Mammary epithelial cell (primary cell): ENCODE results near the gene CLMP.

ENCODE experiments used
- EZH2 ChIP-seq: IDR thresholded peaks from 2 replicates; pipeline ENCODE4 v1.6.1; 2012; ENCODE audit warnings: low read length, inconsistent platforms, borderline replicate concordance
- TF ChIP-seq, protein P1 (sequence below), 2 donors: IDR thresholded peaks in 1 of 2; conservative IDR thresholded peaks in 1 of 2; 2 replicates each; pipeline ENCODE4 v1.5.1; 2011 to 2012; ENCODE audit warnings: inconsistent platforms in 2 of 2, low read length in 2 of 2, mild to moderate bottlenecking in 2 of 2, control low read depth in 1 of 2, low read depth in 1 of 2; ENCODE audit not compliant: insufficient read depth in 1 of 2; ENCODE audit errors: extremely low read depth in 1 of 2

GRCh38 chr11:123231777-123232176 lies 36.7 kb upstream of the CLMP start:
- TF ChIP-seq, protein P1, sequence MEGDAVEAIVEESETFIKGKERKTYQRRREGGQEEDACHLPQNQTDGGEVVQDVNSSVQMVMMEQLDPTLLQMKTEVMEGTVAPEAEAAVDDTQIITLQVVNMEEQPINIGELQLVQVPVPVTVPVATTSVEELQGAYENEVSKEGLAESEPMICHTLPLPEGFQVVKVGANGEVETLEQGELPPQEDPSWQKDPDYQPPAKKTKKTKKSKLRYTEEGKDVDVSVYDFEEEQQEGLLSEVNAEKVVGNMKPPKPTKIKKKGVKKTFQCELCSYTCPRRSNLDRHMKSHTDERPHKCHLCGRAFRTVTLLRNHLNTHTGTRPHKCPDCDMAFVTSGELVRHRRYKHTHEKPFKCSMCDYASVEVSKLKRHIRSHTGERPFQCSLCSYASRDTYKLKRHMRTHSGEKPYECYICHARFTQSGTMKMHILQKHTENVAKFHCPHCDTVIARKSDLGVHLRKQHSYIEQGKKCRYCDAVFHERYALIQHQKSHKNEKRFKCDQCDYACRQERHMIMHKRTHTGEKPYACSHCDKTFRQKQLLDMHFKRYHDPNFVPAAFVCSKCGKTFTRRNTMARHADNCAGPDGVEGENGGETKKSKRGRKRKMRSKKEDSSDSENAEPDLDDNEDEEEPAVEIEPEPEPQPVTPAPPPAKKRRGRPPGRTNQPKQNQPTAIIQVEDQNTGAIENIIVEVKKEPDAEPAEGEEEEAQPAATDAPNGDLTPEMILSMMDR (conservative IDR thresholded peaks at IDR 0.05 in 1 of 2, IDR thresholded peaks at IDR 0.05 in 1 of 2; ENCODE audit: extremely low read depth in 1 of 2, insufficient read depth in 1 of 2, low read depth in 1 of 2, low read length in 2 of 2): no peak
- TF ChIP-seq EZH2: no peak
